GM23338 (cell line): ENCODE results near the gene SEPTIN11. TPM values are rescaled to one million over a fixed set of nuclear protein-coding genes. Genes with fewer than 3 reads are reported as not detected.

Experiments
- ATAC-seq: fragments of 200-7000 bp; cut with Tn5 transposase; 3 replicates; pipeline ENCODE4 v1.9.1; 2020
- DNase-seq: peaks from one replicate; pipeline ENCODE4 v3.0.0-alpha.2; 2015; ENCODE audit warnings: low spot score
- H2AFZ ChIP-seq: fragments of 200-600 bp; sonication (generic); 2 replicates; pipeline ENCODE4 v1.8.0; 2016; ENCODE audit warnings: antibody characterized with exemption, mild to moderate bottlenecking, moderate library complexity
- H3F3A ChIP-seq: fragments of 200-600 bp; sonication (generic); replicated peaks from 2 replicates; pipeline ENCODE4 v1.8.0; 2017; ENCODE audit warnings: antibody characterized with exemption, mixed run types, low read depth
- H3K27ac ChIP-seq: fragments of 200-600 bp; sonication (generic); 2 replicates; pipeline ENCODE4 v1.6.1; 2016; ENCODE audit warnings: low read depth
- H3K27me3 ChIP-seq: fragments of 200-600 bp; sonication (generic); 2 replicates; pipeline ENCODE4 v1.8.0; 2016; ENCODE audit warnings: mild to moderate bottlenecking, mixed run types, moderate library complexity; ENCODE audit not compliant: insufficient read depth
- H3K36me3 ChIP-seq: fragments of 200-600 bp; sonication (generic); 2 replicates; pipeline ENCODE4 v1.8.0; 2016; ENCODE audit warnings: mild to moderate bottlenecking; ENCODE audit not compliant: insufficient read depth
- H3K4me1 ChIP-seq: fragments of 200-600 bp; sonication (generic); 2 replicates; pipeline ENCODE4 v1.8.0; 2016; ENCODE audit warnings: mild to moderate bottlenecking, moderate library complexity; ENCODE audit not compliant: insufficient read depth
- H3K4me2 ChIP-seq: fragments of 200-600 bp; sonication (generic); 2 replicates; pipeline ENCODE4 v1.7.1; 2017; ENCODE audit warnings: mixed run types
- H3K4me3 ChIP-seq: fragments of 200-600 bp; sonication (generic); 2 replicates; pipeline ENCODE4 v1.6.1; 2016; ENCODE audit warnings: mixed run types
- H3K79me2 ChIP-seq: fragments of 200-600 bp; sonication (generic); replicated peaks from 2 replicates; pipeline ENCODE4 v1.8.0; 2017; ENCODE audit warnings: mild to moderate bottlenecking; ENCODE audit not compliant: insufficient read depth
- H3K9me2 ChIP-seq: fragments of 200-600 bp; sonication (generic); 2 replicates; pipeline ENCODE4 v1.8.0; 2017; ENCODE audit not compliant: insufficient read depth
- H4K20me1 ChIP-seq: fragments of 200-600 bp; sonication (generic); replicated peaks from 2 replicates; pipeline ENCODE4 v1.8.0; 2017; ENCODE audit warnings: mild to moderate bottlenecking; ENCODE audit not compliant: insufficient read depth
- H3K27ac Mint-ChIP-seq: 2 replicates; pipeline ENCODE4 v1.8.0; 2020; ENCODE audit warnings: inconsistent platforms, mild to moderate bottlenecking, moderate library complexity, mixed read lengths
- H3K27me3 Mint-ChIP-seq: 3 replicates; pipeline ENCODE4 v1.8.0; 2022; ENCODE audit warnings: low read depth, mild to moderate bottlenecking, moderate library complexity, mixed read lengths, inconsistent platforms; ENCODE audit not compliant: insufficient read depth, poor library complexity
- H3K36me3 Mint-ChIP-seq: 3 replicates; pipeline ENCODE4 v1.8.0; 2021; ENCODE audit warnings: low read depth, mild to moderate bottlenecking, inconsistent platforms, moderate library complexity, mixed read lengths
- H3K4me1 Mint-ChIP-seq: 3 replicates; pipeline ENCODE4 v1.8.0; 2020; ENCODE audit warnings: mild to moderate bottlenecking, inconsistent platforms, mixed read lengths
- H3K4me3 Mint-ChIP-seq: 3 replicates; pipeline ENCODE4 v1.8.0; 2021; ENCODE audit warnings: moderate library complexity, mild to moderate bottlenecking, inconsistent platforms, mixed read lengths
- H3K9me3 Mint-ChIP-seq: 3 replicates; pipeline ENCODE4 v1.8.0; 2020; ENCODE audit warnings: moderate library complexity, mild to moderate bottlenecking, inconsistent platforms, mixed read lengths
- CREB1 ChIP-seq: fragments of 250-450 bp; sonication (Bioruptor Pico); IDR thresholded peaks from 2 replicates; pipeline ENCODE4 v1.5.0; 2020; ENCODE audit warnings: low read depth, mild to moderate bottlenecking, moderate library complexity
- POLR2AphosphoS5 ChIP-seq: IDR thresholded peaks from 2 replicates; pipeline ENCODE4 v1.6.1; 2016; ENCODE audit warnings: antibody characterized with exemption, low read depth
- polyA plus RNA-seq: library from polyadenylated mRNA; unstranded; fragments of >200 nt; fragmentation: Nextera tagmentation; extraction: Ambion mirVana; gene quantifications from 2 replicates; pipeline ENCODE4 v1.2.1, GENCODE V29; 2016
- total RNA-seq: library from RNA; depleted of rRNA; stranded (reverse); fragments of >200 nt; shearing (Covaris generic); gene quantifications from 2 replicates; pipeline ENCODE4 v1.2.3, GENCODE V29; 2014
- TF ChIP-seq, protein P1 (sequence below): fragments of 250-450 bp; sonication (Bioruptor Pico); IDR thresholded peaks from 2 replicates; pipeline ENCODE4 v1.5.0; 2020; ENCODE audit warnings: mild to moderate bottlenecking, moderate library complexity
- TF ChIP-seq, protein P2 (sequence below): IDR thresholded peaks from one replicate; pipeline ENCODE4 v1.6.1; 2018; ENCODE audit warnings: antibody characterized with exemption; ENCODE audit not compliant: unreplicated experiment

SEPTIN11 gene
- total and polyA plus RNA-seq, 2 experiments from 2014 or later: 80.0 to 81.6 TPM

DNA sequence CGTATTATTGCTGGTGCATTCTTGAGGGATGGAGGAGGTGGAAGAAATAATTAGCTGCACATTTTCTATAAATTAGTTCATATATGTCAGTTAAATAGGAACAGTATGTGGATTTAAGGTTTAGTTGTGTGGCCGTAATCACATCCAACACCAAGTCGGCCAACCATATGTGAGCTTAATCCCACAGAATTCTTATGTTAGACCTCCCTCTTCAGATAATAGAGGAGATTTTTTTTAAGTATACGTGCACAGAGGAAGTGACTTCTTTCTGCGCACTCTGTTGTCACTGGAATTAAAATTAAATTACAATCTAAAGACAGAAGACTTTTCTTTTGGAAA, 2.1 kb downstream of the SEPTIN11 start:
- H3K4me2 ChIP-seq: peak overlapping the region; percentile 88
- no peak overlapping the region for H3K27ac Mint-ChIP-seq
- TF ChIP-seq, protein P1, sequence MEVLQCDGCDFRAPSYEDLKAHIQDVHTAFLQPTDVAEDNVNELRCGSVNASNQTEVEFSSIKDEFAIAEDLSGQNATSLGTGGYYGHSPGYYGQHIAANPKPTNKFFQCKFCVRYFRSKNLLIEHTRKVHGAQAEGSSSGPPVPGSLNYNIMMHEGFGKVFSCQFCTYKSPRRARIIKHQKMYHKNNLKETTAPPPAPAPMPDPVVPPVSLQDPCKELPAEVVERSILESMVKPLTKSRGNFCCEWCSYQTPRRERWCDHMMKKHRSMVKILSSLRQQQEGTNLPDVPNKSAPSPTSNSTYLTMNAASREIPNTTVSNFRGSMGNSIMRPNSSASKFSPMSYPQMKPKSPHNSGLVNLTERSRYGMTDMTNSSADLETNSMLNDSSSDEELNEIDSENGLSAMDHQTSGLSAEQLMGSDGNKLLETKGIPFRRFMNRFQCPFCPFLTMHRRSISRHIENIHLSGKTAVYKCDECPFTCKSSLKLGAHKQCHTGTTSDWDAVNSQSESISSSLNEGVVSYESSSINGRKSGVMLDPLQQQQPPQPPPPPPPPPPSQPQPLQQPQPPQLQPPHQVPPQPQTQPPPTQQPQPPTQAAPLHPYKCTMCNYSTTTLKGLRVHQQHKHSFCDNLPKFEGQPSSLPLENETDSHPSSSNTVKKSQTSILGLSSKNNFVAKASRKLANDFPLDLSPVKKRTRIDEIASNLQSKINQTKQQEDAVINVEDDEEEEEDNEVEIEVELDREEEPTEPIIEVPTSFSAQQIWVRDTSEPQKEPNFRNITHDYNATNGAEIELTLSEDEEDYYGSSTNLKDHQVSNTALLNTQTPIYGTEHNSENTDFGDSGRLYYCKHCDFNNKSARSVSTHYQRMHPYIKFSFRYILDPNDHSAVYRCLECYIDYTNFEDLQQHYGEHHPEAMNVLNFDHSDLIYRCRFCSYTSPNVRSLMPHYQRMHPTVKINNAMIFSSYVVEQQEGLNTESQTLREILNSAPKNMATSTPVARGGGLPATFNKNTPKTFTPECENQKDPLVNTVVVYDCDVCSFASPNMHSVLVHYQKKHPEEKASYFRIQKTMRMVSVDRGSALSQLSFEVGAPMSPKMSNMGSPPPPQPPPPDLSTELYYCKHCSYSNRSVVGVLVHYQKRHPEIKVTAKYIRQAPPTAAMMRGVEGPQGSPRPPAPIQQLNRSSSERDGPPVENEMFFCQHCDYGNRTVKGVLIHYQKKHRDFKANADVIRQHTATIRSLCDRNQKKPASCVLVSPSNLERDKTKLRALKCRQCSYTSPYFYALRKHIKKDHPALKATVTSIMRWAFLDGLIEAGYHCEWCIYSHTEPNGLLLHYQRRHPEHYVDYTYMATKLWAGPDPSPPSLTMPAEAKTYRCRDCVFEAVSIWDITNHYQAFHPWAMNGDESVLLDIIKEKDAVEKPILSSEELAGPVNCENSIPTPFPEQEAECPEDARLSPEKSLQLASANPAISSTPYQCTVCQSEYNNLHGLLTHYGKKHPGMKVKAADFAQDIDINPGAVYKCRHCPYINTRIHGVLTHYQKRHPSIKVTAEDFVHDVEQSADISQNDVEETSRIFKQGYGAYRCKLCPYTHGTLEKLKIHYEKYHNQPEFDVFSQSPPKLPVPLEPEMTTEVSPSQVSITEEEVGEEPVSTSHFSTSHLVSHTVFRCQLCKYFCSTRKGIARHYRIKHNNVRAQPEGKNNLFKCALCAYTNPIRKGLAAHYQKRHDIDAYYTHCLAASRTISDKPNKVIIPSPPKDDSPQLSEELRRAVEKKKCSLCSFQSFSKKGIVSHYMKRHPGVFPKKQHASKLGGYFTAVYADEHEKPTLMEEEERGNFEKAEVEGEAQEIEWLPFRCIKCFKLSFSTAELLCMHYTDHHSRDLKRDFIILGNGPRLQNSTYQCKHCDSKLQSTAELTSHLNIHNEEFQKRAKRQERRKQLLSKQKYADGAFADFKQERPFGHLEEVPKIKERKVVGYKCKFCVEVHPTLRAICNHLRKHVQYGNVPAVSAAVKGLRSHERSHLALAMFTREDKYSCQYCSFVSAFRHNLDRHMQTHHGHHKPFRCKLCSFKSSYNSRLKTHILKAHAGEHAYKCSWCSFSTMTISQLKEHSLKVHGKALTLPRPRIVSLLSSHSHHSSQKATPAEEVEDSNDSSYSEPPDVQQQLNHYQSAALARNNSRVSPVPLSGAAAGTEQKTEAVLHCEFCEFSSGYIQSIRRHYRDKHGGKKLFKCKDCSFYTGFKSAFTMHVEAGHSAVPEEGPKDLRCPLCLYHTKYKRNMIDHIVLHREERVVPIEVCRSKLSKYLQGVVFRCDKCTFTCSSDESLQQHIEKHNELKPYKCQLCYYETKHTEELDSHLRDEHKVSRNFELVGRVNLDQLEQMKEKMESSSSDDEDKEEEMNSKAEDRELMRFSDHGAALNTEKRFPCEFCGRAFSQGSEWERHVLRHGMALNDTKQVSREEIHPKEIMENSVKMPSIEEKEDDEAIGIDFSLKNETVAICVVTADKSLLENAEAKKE (CRISPR knock-in tag): no peak
- peaks cover 68% of the 10 kb centered on the region for H3K79me2 ChIP-seq
- no peak for ATAC-seq
- H3K36me3 ChIP-seq: no peaks in the 10 kb centered on the region
- peak overlapping the region; percentile 96 for H3K4me3 ChIP-seq
- no peak for DNase-seq
- no peaks in the 10 kb centered on the region for H3F3A ChIP-seq
- H3K9me3 Mint-ChIP-seq: no peaks in the 10 kb centered on the region
- peaks cover 25% of the 10 kb centered on the region for H4K20me1 ChIP-seq
- H3K27ac ChIP-seq: no peak overlapping the region
- peaks cover 32% of the 10 kb centered on the region for H3K27me3 ChIP-seq
- H3K4me3 Mint-ChIP-seq: peak overlapping the region; percentile 81
- peaks cover 4% of the 10 kb centered on the region; the same call in 2 of the 3 replicates for H3K36me3 Mint-ChIP-seq
- H3K27me3 Mint-ChIP-seq: peaks cover 26% of the 10 kb centered on the region
- peaks cover 49% of the 10 kb centered on the region for H3K4me1 Mint-ChIP-seq
- H3K4me1 ChIP-seq: peaks cover 36% of the 10 kb centered on the region
- no peaks in the 10 kb centered on the region for H3K9me2 ChIP-seq
- H2AFZ ChIP-seq: no peak overlapping the region

DNA sequence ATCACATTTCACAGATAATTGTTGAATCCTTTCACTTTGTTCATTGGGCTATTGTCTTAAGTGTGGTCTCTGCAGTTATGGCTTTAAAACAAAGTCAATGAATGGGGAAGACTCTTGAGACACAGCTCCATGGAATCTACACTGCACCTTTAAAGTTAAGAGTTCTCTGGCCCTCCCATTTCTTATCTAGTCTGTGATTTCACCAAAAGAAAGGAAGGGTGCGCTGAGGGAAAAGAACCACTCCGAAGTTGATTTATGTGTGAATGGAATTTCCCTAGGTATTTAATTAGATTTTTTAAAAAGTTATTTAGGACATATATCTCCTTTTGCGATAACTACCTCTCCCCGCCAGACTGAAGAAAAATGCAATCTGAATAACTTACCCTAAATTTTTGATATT, 2.5 kb downstream of the SEPTIN11 start:
- H3K27ac Mint-ChIP-seq: no peak overlapping the region
- peaks cover 26% of the 10 kb centered on the region for H3K27me3 Mint-ChIP-seq
- ATAC-seq (no peak), DNase-seq (no peak)
- Histone ChIP-seq H3K27me3 (peaks cover 30% of the 10 kb centered on the region), H3K36me3 (no peaks in the 10 kb centered on the region), H2AFZ (no peak overlapping the region), H3K4me1 (peaks cover 36% of the 10 kb centered on the region), H3K79me2 (peaks cover 69% of the 10 kb centered on the region), H3K27ac (no peak overlapping the region), H3F3A (no peaks in the 10 kb centered on the region), H3K9me2 (no peaks in the 10 kb centered on the region), H3K4me3 (peak overlapping the region; percentile 96), H3K4me2 (peak overlapping the region; percentile 88), H4K20me1 (peaks cover 25% of the 10 kb centered on the region)
- no peak for TF ChIP-seq CREB1
- TF ChIP-seq POLR2AphosphoS5: no peak
- TF ChIP-seq, protein P2, sequence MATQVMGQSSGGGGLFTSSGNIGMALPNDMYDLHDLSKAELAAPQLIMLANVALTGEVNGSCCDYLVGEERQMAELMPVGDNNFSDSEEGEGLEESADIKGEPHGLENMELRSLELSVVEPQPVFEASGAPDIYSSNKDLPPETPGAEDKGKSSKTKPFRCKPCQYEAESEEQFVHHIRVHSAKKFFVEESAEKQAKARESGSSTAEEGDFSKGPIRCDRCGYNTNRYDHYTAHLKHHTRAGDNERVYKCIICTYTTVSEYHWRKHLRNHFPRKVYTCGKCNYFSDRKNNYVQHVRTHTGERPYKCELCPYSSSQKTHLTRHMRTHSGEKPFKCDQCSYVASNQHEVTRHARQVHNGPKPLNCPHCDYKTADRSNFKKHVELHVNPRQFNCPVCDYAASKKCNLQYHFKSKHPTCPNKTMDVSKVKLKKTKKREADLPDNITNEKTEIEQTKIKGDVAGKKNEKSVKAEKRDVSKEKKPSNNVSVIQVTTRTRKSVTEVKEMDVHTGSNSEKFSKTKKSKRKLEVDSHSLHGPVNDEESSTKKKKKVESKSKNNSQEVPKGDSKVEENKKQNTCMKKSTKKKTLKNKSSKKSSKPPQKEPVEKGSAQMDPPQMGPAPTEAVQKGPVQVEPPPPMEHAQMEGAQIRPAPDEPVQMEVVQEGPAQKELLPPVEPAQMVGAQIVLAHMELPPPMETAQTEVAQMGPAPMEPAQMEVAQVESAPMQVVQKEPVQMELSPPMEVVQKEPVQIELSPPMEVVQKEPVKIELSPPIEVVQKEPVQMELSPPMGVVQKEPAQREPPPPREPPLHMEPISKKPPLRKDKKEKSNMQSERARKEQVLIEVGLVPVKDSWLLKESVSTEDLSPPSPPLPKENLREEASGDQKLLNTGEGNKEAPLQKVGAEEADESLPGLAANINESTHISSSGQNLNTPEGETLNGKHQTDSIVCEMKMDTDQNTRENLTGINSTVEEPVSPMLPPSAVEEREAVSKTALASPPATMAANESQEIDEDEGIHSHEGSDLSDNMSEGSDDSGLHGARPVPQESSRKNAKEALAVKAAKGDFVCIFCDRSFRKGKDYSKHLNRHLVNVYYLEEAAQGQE: no peak
- peak overlapping the region; percentile 9; the same call in 2 of the 3 replicates for H3K4me3 Mint-ChIP-seq
- no peaks in the 10 kb centered on the region for H3K9me3 Mint-ChIP-seq
- peaks cover 4% of the 10 kb centered on the region; the same call in 2 of the 3 replicates for H3K36me3 Mint-ChIP-seq
- H3K4me1 Mint-ChIP-seq: peaks cover 51% of the 10 kb centered on the region
